Natural killer cell (primary cell): ENCODE data around the gene SERTAD4. TPM values are rescaled to one million over a fixed set of nuclear protein-coding genes. Genes with fewer than 3 reads are reported as not detected.

Experiments used
- ATAC-seq, 3 donors: fragments of 150-1000 bp in 2 of 3; fragments of 200-7000 bp in 1 of 3; cut with Tn5 transposase; 1 replicate in 1 of 3; 2 replicates in 2 of 3; pipeline ENCODE4 v1.10.0; 2021; ENCODE audit warnings: mild to moderate bottlenecking in 2 of 3, moderate library complexity in 2 of 3
- DNase-seq, 2 donors: peaks; one replicate each; pipeline versions ENCODE4 v3.0.0 to v3.0.0-alpha.2; 2013 to 2021; ENCODE audit warnings: mixed read lengths in 1 of 2
- H3K27ac ChIP-seq: one replicate; pipeline ENCODE4 v1.5.1; 2013; ENCODE audit warnings: mild to moderate bottlenecking, low read length
- H3K27me3 ChIP-seq: one replicate; pipeline ENCODE4 v1.6.1; 2013; ENCODE audit warnings: low read length; ENCODE audit not compliant: control insufficient read depth, insufficient read depth
- H3K36me3 ChIP-seq: one replicate; pipeline ENCODE4 v1.6.1; 2013; ENCODE audit warnings: low read length; ENCODE audit not compliant: control insufficient read depth, insufficient read depth
- H3K4me1 ChIP-seq: one replicate; pipeline ENCODE4 v1.6.1; 2013; ENCODE audit warnings: low read length; ENCODE audit not compliant: control insufficient read depth, insufficient read depth
- H3K4me3 ChIP-seq: one replicate; pipeline ENCODE4 v1.5.1; 2013; ENCODE audit warnings: low read length
- H3K9me3 ChIP-seq: one replicate; pipeline ENCODE4 v1.6.1; 2013; ENCODE audit warnings: low read length; ENCODE audit not compliant: control insufficient read depth, insufficient read depth
- H3K27ac Mint-ChIP-seq, 2 donors: one replicate each; pipeline ENCODE4 v1.8.0; 2022; ENCODE audit warnings: mild to moderate bottlenecking in 2 of 2, mixed read lengths in 2 of 2, moderate library complexity in 1 of 2
- H3K27me3 Mint-ChIP-seq, 2 donors: one replicate each; pipeline ENCODE4 v1.8.0; 2022; ENCODE audit warnings: low read depth in 2 of 2, mixed read lengths in 2 of 2
- H3K36me3 Mint-ChIP-seq: one replicate; pipeline ENCODE4 v1.8.0; 2022; ENCODE audit warnings: mixed read lengths
- H3K4me1 Mint-ChIP-seq, 2 donors: one replicate each; pipeline ENCODE4 v1.8.0; 2022; ENCODE audit warnings: mixed read lengths in 2 of 2
- H3K4me3 Mint-ChIP-seq: one replicate; pipeline ENCODE4 v1.8.0; 2022; ENCODE audit warnings: mild to moderate bottlenecking, moderate library complexity, mixed read lengths
- H3K9me3 Mint-ChIP-seq, 2 donors: one replicate each; pipeline ENCODE4 v1.8.0; 2022; ENCODE audit warnings: mixed read lengths in 2 of 2
- WGBS: methylation state at CpG from one replicate; pipeline ENCODE4 v1.1.7; 2013; ENCODE audit warnings: missing lambda C conversion rate; ENCODE audit not compliant: insufficient coverage; 5-methylcytosine and 5-hydroxymethylcytosine counted together
- intact Hi-C: fragments of 100-400 bp; cut with micrococcal nuclease; formaldehyde crosslinking; loops from one replicate; pipeline ENCODE4 v1.14.2; 2022
- total RNA-seq, 4 donors: library from RNA; stranded (reverse); fragments of 120-200 nt in 1 of 4; gene quantifications; one replicate each; pipeline versions ENCODE4 v1.2.3 to v1.2.4, GENCODE V29; 2013 to 2022
- TF ChIP-seq, protein P1 (sequence below): fragments of 200-600 bp; IDR thresholded peaks from one replicate; pipeline ENCODE4 v1.8.0; 2022; ENCODE audit warnings: antibody characterized with exemption

The SERTAD4 gene
- total RNA-seq, 3 donors from 2014 or later (not counting 1 experiment from before 2014, with no cell fraction given) = not detected

DNA sequence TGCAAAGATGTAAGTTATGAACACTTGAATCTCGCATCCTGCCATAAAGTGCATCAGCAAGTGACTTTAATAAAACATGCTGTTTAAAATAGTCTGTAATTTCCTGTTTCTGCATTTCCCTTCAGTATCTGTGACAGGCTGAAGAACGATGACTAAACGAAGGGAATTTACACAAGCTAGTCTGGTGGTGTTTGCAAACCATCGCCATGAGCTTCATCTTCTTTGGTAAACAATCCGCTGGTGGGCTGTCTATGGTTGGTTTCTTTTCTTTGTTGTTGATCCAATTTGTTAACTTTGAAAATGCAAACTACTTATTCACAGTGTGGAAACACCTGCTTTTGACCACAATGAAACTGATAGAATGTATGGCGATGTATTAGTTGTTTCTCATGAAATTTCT, 13.9 kb downstream of the SERTAD4 start:
- TF ChIP-seq, protein P1, sequence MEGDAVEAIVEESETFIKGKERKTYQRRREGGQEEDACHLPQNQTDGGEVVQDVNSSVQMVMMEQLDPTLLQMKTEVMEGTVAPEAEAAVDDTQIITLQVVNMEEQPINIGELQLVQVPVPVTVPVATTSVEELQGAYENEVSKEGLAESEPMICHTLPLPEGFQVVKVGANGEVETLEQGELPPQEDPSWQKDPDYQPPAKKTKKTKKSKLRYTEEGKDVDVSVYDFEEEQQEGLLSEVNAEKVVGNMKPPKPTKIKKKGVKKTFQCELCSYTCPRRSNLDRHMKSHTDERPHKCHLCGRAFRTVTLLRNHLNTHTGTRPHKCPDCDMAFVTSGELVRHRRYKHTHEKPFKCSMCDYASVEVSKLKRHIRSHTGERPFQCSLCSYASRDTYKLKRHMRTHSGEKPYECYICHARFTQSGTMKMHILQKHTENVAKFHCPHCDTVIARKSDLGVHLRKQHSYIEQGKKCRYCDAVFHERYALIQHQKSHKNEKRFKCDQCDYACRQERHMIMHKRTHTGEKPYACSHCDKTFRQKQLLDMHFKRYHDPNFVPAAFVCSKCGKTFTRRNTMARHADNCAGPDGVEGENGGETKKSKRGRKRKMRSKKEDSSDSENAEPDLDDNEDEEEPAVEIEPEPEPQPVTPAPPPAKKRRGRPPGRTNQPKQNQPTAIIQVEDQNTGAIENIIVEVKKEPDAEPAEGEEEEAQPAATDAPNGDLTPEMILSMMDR = no peak
- Mint-ChIP-seq H3K4me3 (no peak overlapping the region), H3K36me3 (no peaks in the 10 kb centered on the region), H3K27me3 (peaks cover 30 to 57% of the 10 kb centered on the region in 2 donors), H3K27ac (no peak overlapping the region), H3K9me3 (no peaks in the 10 kb centered on the region), H3K4me1 (peaks cover 8 to 9% of the 10 kb centered on the region in 2 donors)
- H3K4me1 ChIP-seq = peaks cover 8% of the 10 kb centered on the region
- H3K27ac ChIP-seq = no peak overlapping the region
- H3K27me3 ChIP-seq = peaks cover 35% of the 10 kb centered on the region
- no peak for DNase-seq
- no peaks in the 10 kb centered on the region for H3K9me3 ChIP-seq
- no peak overlapping the region for H3K4me3 ChIP-seq
- WGBS = 20% methylated on average over 5 of the region's 6 CpGs
- ATAC-seq = no peak
- intact Hi-C loops = no loop called here
- H3K36me3 ChIP-seq = no peaks in the 10 kb centered on the region

DNA sequence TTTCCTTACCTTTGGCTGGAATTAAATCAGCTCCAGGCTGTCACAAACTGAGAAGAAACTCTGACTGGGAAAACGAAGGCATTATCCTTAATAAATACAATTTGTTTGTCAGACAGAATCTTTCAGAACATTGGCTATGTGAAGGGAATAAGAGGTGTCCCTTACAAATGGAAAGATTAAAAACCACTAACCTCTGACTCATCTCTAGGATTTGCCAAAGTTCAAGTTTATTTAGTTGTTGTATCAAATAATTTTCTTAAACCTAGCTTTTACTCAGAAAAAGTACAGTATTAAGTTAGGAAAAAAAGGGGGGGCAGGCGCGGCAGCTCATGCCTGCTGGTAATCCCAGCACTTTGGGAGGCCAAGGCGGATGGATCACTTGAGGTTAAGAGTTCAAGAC, 15.7 kb downstream of the SERTAD4 start:
- H3K36me3 Mint-ChIP-seq = no peaks in the 10 kb centered on the region
- DNase-seq (no peak), ATAC-seq (no peak)
- H3K4me3 Mint-ChIP-seq = no peak overlapping the region
- TF ChIP-seq, protein P1 = no peak
- H3K27me3 Mint-ChIP-seq = peaks cover 25 to 39% of the 10 kb centered on the region in 2 donors
- no peak overlapping the region for H3K4me3 ChIP-seq
- intact Hi-C loops = no loop called here
- no peak overlapping the region for H3K27ac Mint-ChIP-seq
- no peaks in the 10 kb centered on the region for H3K36me3 ChIP-seq
- peaks cover 8 to 16% of the 10 kb centered on the region in 2 donors for H3K4me1 Mint-ChIP-seq
- 94% methylated on average over 3 of the region's 4 CpGs for WGBS
- peaks cover 39% of the 10 kb centered on the region for H3K27me3 ChIP-seq
- no peaks in the 10 kb centered on the region for H3K9me3 Mint-ChIP-seq
- H3K27ac ChIP-seq = no peak overlapping the region
- no peaks in the 10 kb centered on the region for H3K9me3 ChIP-seq
- peaks cover 25% of the 10 kb centered on the region for H3K4me1 ChIP-seq

DNA sequence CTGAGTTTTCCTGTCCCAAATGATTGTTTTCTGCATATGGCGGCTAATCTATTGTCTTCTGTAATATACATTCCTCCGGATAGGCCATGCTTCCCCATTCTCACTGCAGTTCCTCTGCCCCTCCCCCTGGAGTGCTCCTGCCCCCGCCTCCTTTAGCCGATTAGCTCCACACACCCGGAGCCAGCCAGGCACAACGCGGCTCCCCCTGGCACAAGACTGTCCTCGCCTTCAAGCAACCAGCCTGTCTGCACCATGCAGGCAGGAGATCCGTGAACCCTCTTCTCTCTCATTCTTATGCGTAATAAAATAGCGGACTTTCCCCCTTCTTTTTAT, 18.0 kb downstream of the SERTAD4 start:
- ATAC-seq = peak in 1 of 3 donors; percentile 26
- WGBS = 7% methylated on average over 11 of the region's 11 CpGs
- peak overlapping the region; percentile 25 for H3K4me3 Mint-ChIP-seq
- Histone ChIP-seq H3K4me1 (peaks cover 25% of the 10 kb centered on the region), H3K27me3 (peaks cover 38% of the 10 kb centered on the region), H3K4me3 (no peak overlapping the region), H3K27ac (no peak overlapping the region), H3K9me3 (no peaks in the 10 kb centered on the region), H3K36me3 (no peaks in the 10 kb centered on the region)
- intact Hi-C loops = no loop called here
- H3K27ac Mint-ChIP-seq = no peak overlapping the region
- H3K27me3 Mint-ChIP-seq = peaks cover 37 to 51% of the 10 kb centered on the region in 2 donors
- peaks cover 8 to 16% of the 10 kb centered on the region in 2 donors for H3K4me1 Mint-ChIP-seq
- TF ChIP-seq, protein P1 = no peak
- no peak for DNase-seq
- H3K36me3 Mint-ChIP-seq = no peaks in the 10 kb centered on the region
- no peaks in the 10 kb centered on the region for H3K9me3 Mint-ChIP-seq

GRCh38 chr1:210250998-210251679, 18.5 kb downstream of the SERTAD4 start:
- Mint-ChIP-seq H3K27ac (no peak overlapping the region), H3K27me3 (peaks cover 35 to 48% of the 10 kb centered on the region in 2 donors), H3K9me3 (no peaks in the 10 kb centered on the region), H3K4me3 (peak overlapping the region; percentile 42), H3K4me1 (peaks cover 8 to 16% of the 10 kb centered on the region in 2 donors), H3K36me3 (no peaks in the 10 kb centered on the region)
- peaks cover 25% of the 10 kb centered on the region for H3K4me1 ChIP-seq
- H3K4me3 ChIP-seq = no peak overlapping the region
- H3K36me3 ChIP-seq = no peaks in the 10 kb centered on the region
- no peak overlapping the region for H3K27ac ChIP-seq
- WGBS = under 1% methylated on average over 36 of the region's 37 CpGs
- intact Hi-C loops = no loop called here
- peak in 1 of 2 donors; percentile 8 for DNase-seq
- peaks cover 38% of the 10 kb centered on the region for H3K27me3 ChIP-seq
- TF ChIP-seq, protein P1 = no peak
- ATAC-seq = peak in 1 of 3 donors; percentile 37
- no peaks in the 10 kb centered on the region for H3K9me3 ChIP-seq
